C4-2B (cell line): Measurements from ENCODE around the gene NR1H4.
"Not testable (repeated sequence)": the region's sequence is repeated elsewhere in the genome, so short reads cannot be mapped to it uniquely, and the experiment has no call there.

Experiments
- H3K27ac ChIP-seq: fragments of 450-650 bp; 2 replicates; pipeline ENCODE4 v1.5.1; 2017
- CTCF ChIP-seq: fragments of 450-650 bp; conservative IDR thresholded peaks from 2 replicates; pipeline ENCODE4 v1.5.1; 2017; ENCODE audit warnings: mild to moderate bottlenecking
- ZFX ChIP-seq: fragments of 450-650 bp; IDR thresholded peaks from 2 replicates; pipeline ENCODE4 v1.6.1; 2017

The NR1H4 gene

GRCh38 chr12:100555722-100556121, 82.1 kb downstream of the NR1H4 start:
- H3K27ac ChIP-seq, result no peak overlapping the region
- no peak for TF ChIP-seq CTCF
- TF ChIP-seq ZFX, result no peak

- no peak overlapping the region for H3K27ac ChIP-seq
- no peak for TF ChIP-seq ZFX
- no peak for TF ChIP-seq CTCF
Observed at GRCh38 chr12:100557357-100557756, 83.7 kb downstream of the NR1H4 start.

GRCh38 chr12:100559261-100559660, 85.6 kb downstream of the NR1H4 start:
- H3K27ac ChIP-seq, result not testable (repeated sequence)

GRCh38 chr12:100564090-100564489, 90.4 kb downstream of the NR1H4 start:
- H3K27ac ChIP-seq, result no peak overlapping the region
- TF ChIP-seq ZFX (no peak), CTCF (no peak)

GRCh38 chr12:100564905-100565467, 91.3 kb downstream of the NR1H4 start:
- no peak overlapping the region for H3K27ac ChIP-seq
- no peak for TF ChIP-seq CTCF
- no peak for TF ChIP-seq ZFX

GRCh38 chr12:100565987-100566545, 92.4 kb downstream of the NR1H4 start:
- TF ChIP-seq CTCF (no peak), ZFX (no peak)
- no peak overlapping the region for H3K27ac ChIP-seq

GRCh38 chr12:100566887-100567637, 93.4 kb downstream of the NR1H4 start:
- no peak for TF ChIP-seq ZFX
- TF ChIP-seq CTCF, result no peak
- H3K27ac ChIP-seq, result no peak overlapping the region
